ENCODE data around the gene CFAP251. TPM values are rescaled to one million over a fixed set of nuclear protein-coding genes. Genes with fewer than 3 reads are reported as not detected.

CFAP251 gene
- polyA plus RNA-seq, 2 of the 4 experiments (the other 2 are of a cell fraction) = 0.94 to 1.4 TPM

DNA sequence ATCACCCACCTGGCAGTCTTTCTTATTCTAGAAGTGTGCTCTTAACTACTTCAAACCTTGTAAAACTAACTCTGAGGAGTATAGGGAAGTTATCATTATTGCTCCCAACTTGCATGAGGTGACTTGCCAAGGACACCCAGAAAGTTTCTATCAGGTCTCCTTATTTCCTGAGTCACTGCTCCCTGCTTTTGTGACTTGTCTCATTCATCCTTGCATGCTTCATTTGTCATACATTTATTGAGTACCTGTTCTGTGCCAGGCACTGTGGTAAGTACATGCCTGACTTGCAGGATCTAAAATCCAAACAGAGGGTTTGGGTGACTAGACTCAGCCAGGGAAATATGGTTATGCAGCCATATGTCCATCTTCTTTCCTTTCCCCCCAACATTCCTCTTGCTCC, 25.5 kb downstream of the CFAP251 start:
- 0 out of 3 replicates have a peak, but pooled peaks cover 8% of the 10 kb centered on the region for H3K9me3 ChIP-seq
- H3K27ac ChIP-seq = no peak overlapping the region
- H3K4me1 ChIP-seq = no peaks in the 10 kb centered on the region
- FAIRE-seq (no peak), DNase-seq (ENCODE audit: low read depth in 1 of 2, low spot score in 1 of 2) (no peak), ATAC-seq (no peak)
- TF ChIP-seq ZFP36 (IDR thresholded peaks at IDR 0.05; ENCODE audit: borderline replicate concordance, partially characterized antibody) (no peak), NPAS2 (CRISPR knock-in tag; IDR thresholded peaks at IDR 0.05; ENCODE audit: borderline replicate concordance) (no peak), HOXB13 (CRISPR knock-in tag; IDR thresholded peaks at IDR 0.05; ENCODE audit: low read depth) (no peak), CHD4 (IDR thresholded peaks at IDR 0.05; ENCODE audit: borderline replicate concordance) (no peak), NR3C1 (IDR thresholded peaks at IDR 0.05) (no peak)
- TF ChIP-seq, protein P1, sequence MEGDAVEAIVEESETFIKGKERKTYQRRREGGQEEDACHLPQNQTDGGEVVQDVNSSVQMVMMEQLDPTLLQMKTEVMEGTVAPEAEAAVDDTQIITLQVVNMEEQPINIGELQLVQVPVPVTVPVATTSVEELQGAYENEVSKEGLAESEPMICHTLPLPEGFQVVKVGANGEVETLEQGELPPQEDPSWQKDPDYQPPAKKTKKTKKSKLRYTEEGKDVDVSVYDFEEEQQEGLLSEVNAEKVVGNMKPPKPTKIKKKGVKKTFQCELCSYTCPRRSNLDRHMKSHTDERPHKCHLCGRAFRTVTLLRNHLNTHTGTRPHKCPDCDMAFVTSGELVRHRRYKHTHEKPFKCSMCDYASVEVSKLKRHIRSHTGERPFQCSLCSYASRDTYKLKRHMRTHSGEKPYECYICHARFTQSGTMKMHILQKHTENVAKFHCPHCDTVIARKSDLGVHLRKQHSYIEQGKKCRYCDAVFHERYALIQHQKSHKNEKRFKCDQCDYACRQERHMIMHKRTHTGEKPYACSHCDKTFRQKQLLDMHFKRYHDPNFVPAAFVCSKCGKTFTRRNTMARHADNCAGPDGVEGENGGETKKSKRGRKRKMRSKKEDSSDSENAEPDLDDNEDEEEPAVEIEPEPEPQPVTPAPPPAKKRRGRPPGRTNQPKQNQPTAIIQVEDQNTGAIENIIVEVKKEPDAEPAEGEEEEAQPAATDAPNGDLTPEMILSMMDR (IDR thresholded peaks at IDR 0.05) = no peak
- TF ChIP-seq, protein P2, sequence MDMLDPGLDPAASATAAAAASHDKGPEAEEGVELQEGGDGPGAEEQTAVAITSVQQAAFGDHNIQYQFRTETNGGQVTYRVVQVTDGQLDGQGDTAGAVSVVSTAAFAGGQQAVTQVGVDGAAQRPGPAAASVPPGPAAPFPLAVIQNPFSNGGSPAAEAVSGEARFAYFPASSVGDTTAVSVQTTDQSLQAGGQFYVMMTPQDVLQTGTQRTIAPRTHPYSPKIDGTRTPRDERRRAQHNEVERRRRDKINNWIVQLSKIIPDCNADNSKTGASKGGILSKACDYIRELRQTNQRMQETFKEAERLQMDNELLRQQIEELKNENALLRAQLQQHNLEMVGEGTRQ (IDR thresholded peaks at IDR 0.05) = no peak
- H3K4me2 ChIP-seq = no peak overlapping the region
- no peak overlapping the region for H3K4me3 ChIP-seq
- ChIA-PET CTCF (no interaction called here), POLR2A (no interaction called here)

DNA sequence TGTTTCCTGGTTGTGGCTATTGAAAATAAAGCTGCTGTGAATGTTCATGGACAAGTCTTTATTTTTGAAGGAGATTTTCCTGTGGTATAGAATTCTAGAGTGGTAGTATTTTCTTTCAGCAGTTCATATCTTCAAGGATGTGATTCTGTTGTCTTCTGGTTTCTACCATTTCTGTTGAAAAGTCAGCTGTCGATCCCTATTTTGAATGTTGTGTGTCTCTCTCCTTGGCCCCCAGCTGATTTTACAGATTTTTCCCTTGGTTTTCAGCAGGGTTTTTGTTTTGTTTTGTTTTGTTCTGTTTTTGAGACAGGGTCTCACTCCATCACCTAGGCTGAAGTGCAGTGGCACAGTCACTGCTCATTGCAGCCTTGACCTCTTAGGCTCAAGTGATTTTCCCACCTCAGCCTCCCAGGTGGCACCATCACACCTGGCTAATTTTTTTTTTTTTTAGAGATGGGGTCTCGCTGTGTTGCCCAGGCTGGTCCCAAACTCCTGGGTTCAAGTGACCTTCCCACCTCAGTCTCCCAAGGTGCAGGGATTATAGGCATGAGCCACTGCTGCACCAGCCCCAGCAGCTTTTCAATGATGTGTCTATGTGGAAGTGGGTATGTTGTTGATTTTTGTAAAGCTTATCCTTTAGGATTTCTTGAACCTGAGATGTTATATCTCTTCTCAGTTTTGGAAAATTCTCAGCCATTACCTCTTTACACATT, 28.1 kb downstream of the CFAP251 start:
- H3K27ac ChIP-seq = no peak overlapping the region
- TF ChIP-seq CBX8 (IDR thresholded peaks at IDR 0.05) (no peak), HOXA7 (CRISPR knock-in tag; IDR thresholded peaks at IDR 0.05) (no peak), RNF2 (IDR thresholded peaks at IDR 0.05; ENCODE audit: borderline replicate concordance, low read depth) (no peak), ZNF302 (CRISPR knock-in tag; IDR thresholded peaks at IDR 0.05) (no peak), CHD4 (IDR thresholded peaks at IDR 0.05; ENCODE audit: borderline replicate concordance) (no peak), ZSCAN20 (CRISPR knock-in tag; IDR thresholded peaks at IDR 0.05) (no peak), JUN (IDR thresholded peaks at IDR 0.05) (no peak), FOSB (CRISPR knock-in tag; IDR thresholded peaks at IDR 0.05) (no peak)
- TF ChIP-seq, protein P3, sequence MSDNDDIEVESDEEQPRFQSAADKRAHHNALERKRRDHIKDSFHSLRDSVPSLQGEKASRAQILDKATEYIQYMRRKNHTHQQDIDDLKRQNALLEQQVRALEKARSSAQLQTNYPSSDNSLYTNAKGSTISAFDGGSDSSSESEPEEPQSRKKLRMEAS (IDR thresholded peaks at IDR 0.05) = no peak
- TF ChIP-seq, protein P4, sequence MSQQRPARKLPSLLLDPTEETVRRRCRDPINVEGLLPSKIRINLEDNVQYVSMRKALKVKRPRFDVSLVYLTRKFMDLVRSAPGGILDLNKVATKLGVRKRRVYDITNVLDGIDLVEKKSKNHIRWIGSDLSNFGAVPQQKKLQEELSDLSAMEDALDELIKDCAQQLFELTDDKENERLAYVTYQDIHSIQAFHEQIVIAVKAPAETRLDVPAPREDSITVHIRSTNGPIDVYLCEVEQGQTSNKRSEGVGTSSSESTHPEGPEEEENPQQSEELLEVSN (IDR thresholded peaks at IDR 0.05; ENCODE audit: borderline replicate concordance, low read depth) = no peak
- ATAC-seq (no peak), DNase-seq (ENCODE audit: low read depth in 1 of 2, low spot score in 1 of 2) (no peak), FAIRE-seq (no peak)
- ChIA-PET POLR2A (no interaction called here), CTCF (interaction anchor here (1.3 kb wide), 1 partner anchor 63 kb away, joined by 3 read pairs; no protein-coding TSS in a partner anchor)
- H3K4me3 ChIP-seq = no peak overlapping the region
- 96% methylated on average over 2 of the region's 2 CpGs for WGBS (ENCODE audit: missing lambda C conversion rate)
- H3K4me1 ChIP-seq = peaks cover 11% of the 10 kb centered on the region
- H3K4me2 ChIP-seq = no peak overlapping the region
- H3K9me3 ChIP-seq = 0 out of 3 replicates have a peak, but pooled peaks cover 8% of the 10 kb centered on the region

DNA sequence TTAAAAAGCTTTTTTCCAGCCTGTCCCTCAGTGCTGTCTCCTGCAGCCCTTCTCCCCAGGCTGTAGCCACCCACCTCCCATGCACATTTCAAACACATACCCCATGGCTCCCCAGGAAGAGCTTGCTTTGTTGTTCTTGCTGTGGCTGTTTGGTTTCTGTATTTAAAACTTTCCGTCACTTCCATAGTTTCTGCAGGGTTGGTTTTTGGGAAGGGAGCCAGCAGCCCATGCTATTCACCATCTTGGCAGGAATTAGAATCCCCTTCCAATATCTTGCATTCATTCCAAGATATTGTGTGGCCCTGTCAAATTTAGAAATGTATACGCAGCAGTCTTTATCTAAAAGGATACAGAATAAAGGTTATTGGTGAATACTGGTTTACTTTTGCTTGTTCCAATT, 29.6 kb downstream of the CFAP251 start:
- no peak for TF ChIP-seq EP300 (IDR thresholded peaks at IDR 0.05)
- POLR2A ChIA-PET = no interaction called here

More for the DNA sequence above, 29.6 kb downstream of the CFAP251 start:
- FAIRE-seq (no peak), DNase-seq (ENCODE audit: low read depth in 1 of 2, low spot score in 1 of 2) (no peak), ATAC-seq (no peak)
- H3K4me1 ChIP-seq = peaks cover 11% of the 10 kb centered on the region
- no peak overlapping the region for H3K4me2 ChIP-seq
- CTCF ChIA-PET = interaction anchor here (1.0 to 1.5 kb wide), 3 partner anchors 9 to 107 kb away, joined by 3 to 4 read pairs (median 3); no protein-coding TSS in a partner anchor
- no peak overlapping the region for H3K27ac ChIP-seq
- no peak overlapping the region for H3K4me3 ChIP-seq
- 0 out of 3 replicates have a peak, but pooled peaks cover 8% of the 10 kb centered on the region for H3K9me3 ChIP-seq
- 95% methylated on average over 2 of the region's 2 CpGs for WGBS (ENCODE audit: missing lambda C conversion rate)

Data from A549 (cell line).